GM21367 (cell line): Measurements from ENCODE around the gene PXDC1.
"Not testable (repeated sequence)": the region's sequence is repeated elsewhere in the genome, so short reads cannot be mapped to it uniquely, and the experiment has no call there.

ENCODE experiments used
- ATAC-seq: cut with Tn5 transposase; IDR thresholded peaks from one replicate; pipeline ENCODE4 v1.9.1; 2021; ENCODE audit not compliant: unreplicated experiment

The PXDC1 gene

GRCh38 chr6:3714111-3714510, 37.4 kb downstream of the PXDC1 start:
- no peak for ATAC-seq

GRCh38 chr6:3712827-3713665, 38.5 kb downstream of the PXDC1 start:
- no peak for ATAC-seq

GRCh38 chr6:3711776-3712175, 39.7 kb downstream of the PXDC1 start:
- no peak for ATAC-seq

GRCh38 chr6:3710403-3710802, 41.1 kb downstream of the PXDC1 start:
- no peak for ATAC-seq

- ATAC-seq, result no peak
Observed at GRCh38 chr6:3708540-3708939, 43.0 kb downstream of the PXDC1 start.

- ATAC-seq, result no peak
Observed at GRCh38 chr6:3707751-3708412, 43.6 kb downstream of the PXDC1 start.

- ATAC-seq, result no peak
Observed at GRCh38 chr6:3707024-3707423, 44.5 kb downstream of the PXDC1 start.

- no peak for ATAC-seq
Observed at GRCh38 chr6:3706547-3706946, 45.0 kb downstream of the PXDC1 start.

GRCh38 chr6:3701631-3702030, 49.9 kb downstream of the PXDC1 start:
- no peak for ATAC-seq

- ATAC-seq, result no peak
Observed at GRCh38 chr6:3699231-3699630, 52.3 kb downstream of the PXDC1 start.

GRCh38 chr6:3698021-3698420, 53.5 kb downstream of the PXDC1 start:
- ATAC-seq, result no peak

- ATAC-seq, result no peak
Observed at GRCh38 chr6:3697609-3698008, 53.9 kb downstream of the PXDC1 start.

GRCh38 chr6:3696525-3697088, 54.9 kb downstream of the PXDC1 start:
- ATAC-seq, result no peak

GRCh38 chr6:3695065-3695817, 56.3 kb downstream of the PXDC1 start:
- ATAC-seq, result no peak

- no peak for ATAC-seq
Observed at GRCh38 chr6:3693831-3694230, 57.7 kb downstream of the PXDC1 start.

- ATAC-seq, result no peak
Observed at GRCh38 chr6:3690506-3690905, 61.0 kb downstream of the PXDC1 start.

GRCh38 chr6:3687847-3688246, 63.7 kb downstream of the PXDC1 start:
- no peak for ATAC-seq

- no peak for ATAC-seq
Observed at GRCh38 chr6:3683331-3683730, 68.2 kb downstream of the PXDC1 start.

- ATAC-seq, result no peak
Observed at GRCh38 chr6:3678946-3679345, 72.6 kb downstream of the PXDC1 start.

GRCh38 chr6:3677751-3678150, 73.8 kb downstream of the PXDC1 start:
- ATAC-seq, result not testable (repeated sequence)

- not testable (repeated sequence) for ATAC-seq
Observed at GRCh38 chr6:3677351-3677750, 74.2 kb downstream of the PXDC1 start.
